Urothelium cell line (cell line): ENCODE measurements around the gene RAB13.

Source experiments
- DNase-seq: peaks from one replicate; pipeline ENCODE4 v3.0.0; 2011; ENCODE audit warnings: low spot score, mixed read lengths
- FAIRE-seq: peaks from 2 replicates; lab custom pipeline; 2011; peaks lifted over from hg19 to GRCh38; lab: Jason Lieb, UNC

Gene RAB13

GRCh38 chr1:153978274-153978909, 7.7 kb downstream of the RAB13 start:
- FAIRE-seq (no peak), DNase-seq (no peak)

- peak; percentile 89 for DNase-seq
- no peak for FAIRE-seq
Measured at GRCh38 chr1:153977250-153978240, 8.6 kb downstream of the RAB13 start, which contains the start of gene JTB. TSS of gene JTB (minus strand) at chr1:153977674. CDS start at chr1:153977252, 422 bp downstream.

- FAIRE-seq: no peak
- no peak for DNase-seq
Measured at GRCh38 chr1:153976819-153977249, 9.3 kb downstream of the RAB13 start.

DNA sequence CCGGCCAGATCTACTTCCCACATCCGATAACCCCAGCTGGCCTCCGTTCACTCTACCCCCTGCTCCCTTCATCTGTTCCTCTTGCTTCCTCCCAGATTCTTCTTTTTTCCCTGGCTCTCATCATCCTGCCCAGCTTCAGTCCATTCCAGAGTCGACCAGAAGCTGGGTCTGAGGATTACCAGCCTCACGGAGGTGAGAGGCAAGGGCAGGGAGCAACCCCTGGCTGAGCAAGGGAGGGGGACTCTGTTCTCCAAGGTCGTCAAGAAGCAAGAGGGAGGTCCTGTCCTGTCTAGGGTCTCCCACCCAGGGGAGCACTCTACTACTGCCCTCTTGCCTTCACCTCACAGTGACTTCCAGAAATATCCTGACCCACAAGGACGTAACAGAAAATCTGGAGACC, 12.6 kb downstream of the RAB13 start:
- DNase-seq (no peak), FAIRE-seq (no peak)

GRCh38 chr1:153973071-153973470, 13.1 kb downstream of the RAB13 start:
- FAIRE-seq (no peak), DNase-seq (no peak)

DNA sequence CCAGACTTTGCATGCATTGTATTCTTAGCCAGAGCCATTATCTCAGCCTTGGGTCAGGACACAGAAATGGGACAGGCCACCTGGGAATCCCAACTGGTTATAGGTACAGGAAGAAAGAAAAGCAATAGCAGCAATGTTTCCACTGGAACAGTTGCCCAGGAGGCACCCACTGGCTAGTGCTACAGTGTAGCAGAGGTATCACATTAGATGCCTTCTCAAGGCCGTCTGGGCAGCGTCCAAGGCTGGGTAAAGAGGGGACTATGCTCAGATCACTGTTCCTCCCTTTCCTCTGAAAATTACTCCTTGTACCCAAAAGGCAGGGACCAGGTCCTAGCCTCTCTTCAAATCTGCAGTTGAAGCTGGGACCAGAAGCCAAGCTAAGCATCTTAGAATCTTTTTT, 15.8 kb downstream of the RAB13 start:
- FAIRE-seq (no peak), DNase-seq (no peak)

DNA sequence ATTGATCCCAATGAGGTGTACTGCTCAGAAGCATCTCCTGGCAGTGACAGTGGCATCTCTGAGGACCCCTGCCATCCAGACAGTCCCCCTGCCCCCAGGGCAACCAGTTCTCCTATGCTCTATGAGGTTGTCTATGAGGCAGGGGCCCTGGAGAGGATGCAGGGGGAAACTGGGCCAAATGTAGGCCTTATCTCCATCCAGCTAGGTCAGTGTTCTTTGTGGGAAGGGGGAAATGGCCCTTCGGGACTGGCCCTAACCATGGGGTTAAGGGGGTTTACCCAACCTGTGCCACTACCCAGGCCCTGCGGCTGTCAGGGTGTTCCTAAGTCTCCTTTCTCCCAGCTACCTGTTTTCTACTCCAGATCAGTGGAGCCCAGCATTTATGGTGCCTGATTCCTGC, 17.2 kb downstream of the RAB13 start:
- FAIRE-seq (no peak), DNase-seq (no peak)

DNA sequence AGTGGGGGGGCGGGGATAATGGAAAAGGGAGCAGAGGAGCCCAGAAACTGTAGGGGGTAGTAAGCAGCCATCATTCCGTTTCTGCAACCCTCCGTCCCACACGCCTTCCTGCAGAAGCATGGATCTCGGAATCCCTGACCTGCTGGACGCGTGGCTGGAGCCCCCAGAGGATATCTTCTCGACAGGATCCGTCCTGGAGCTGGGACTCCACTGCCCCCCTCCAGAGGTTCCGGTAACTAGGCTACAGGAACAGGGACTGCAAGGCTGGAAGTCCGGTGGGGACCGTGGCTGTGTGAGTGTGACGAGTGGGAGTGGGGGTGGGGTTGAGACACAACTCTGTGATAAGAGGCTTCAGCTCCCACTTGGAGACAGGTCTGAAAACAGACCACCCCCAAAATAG, 17.7 kb downstream of the RAB13 start:
- DNase-seq: no peak
- FAIRE-seq: no peak

- no peak for FAIRE-seq
- DNase-seq: no peak
Measured at GRCh38 chr1:153968000-153968363, 18.2 kb downstream of the RAB13 start.

GRCh38 chr1:153967107-153967999, 18.8 kb downstream of the RAB13 start, which contains the start of gene CREB3L4:
TSS of gene CREB3L4 (plus strand) at chr1:153967902. CDS start at chr1:153968526, 624 bp downstream.
- FAIRE-seq (no peak), DNase-seq (peak; percentile 92)

DNA sequence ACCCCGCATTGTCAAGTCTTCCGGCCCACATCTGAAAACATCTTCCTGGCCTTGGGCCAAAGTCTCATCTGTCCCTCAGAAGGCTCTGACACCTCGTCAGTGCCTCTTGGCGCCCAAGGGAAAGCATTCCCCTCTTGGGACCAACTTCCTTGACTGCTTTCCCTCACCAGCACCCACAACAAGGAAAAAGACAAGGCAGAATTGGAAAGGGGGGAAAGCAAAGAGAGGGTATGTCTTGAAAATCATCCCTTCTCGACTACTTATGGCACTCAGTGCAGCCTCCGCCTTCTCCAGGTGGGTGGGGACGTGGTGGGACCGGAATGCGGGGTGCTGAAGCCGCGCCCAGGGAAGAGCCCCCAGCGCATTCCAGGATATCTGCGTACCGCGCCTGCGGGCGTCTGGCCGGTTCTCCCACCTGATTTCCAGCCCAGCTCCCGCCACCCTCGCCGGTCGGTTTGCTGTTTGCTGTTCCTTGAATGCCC, 22.2 kb downstream of the RAB13 start:
- FAIRE-seq: no peak

DNA sequence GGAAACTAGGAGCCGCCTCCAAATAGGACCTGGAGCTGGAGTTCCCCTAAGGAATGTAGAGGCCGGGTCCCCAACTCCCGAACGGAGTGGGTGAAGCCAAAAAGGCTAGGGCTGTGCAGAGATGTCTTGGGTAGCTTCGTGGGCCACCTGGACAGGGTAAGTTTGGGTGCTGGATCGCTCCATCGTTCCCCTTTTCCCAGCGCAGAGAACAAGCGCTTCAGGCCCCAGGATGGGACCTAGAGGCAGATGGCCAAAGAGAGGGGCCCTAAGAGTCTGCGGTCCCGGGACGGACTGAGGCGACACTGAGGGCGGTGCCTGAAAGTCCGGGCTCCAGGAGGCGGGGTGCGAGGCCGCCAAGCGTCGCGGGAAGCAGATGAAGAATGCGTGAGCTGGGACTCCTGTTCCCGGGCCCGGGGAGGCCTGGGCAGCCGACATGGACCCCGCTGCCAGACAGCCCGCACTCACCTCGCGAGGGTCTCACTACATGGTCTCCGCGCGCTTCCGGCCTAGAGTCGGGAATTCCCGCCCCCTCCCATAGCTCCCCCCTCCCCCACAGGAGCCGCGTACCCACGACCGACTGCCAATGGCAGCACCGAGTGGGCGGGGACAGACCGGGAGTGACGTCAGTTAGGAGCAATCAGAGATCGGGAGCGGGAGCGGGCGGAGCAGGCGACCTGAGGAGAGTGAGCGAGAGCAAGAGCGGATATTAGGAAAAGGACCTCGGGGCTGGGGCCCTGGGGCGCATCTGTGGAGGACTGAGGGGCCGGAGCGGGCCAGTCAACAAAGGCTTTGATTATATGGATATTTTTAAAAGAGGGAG, 22.9 kb downstream of the RAB13 start, which contains the start of gene SLC39A1:
Gene SLC39A1 (minus strand): TSS at position 508 of the 820 bp plus-strand sequence. CDS start 822 bp downstream, outside the sequence.
- peak; percentile 96 for DNase-seq
- FAIRE-seq: peak; percentile 82

More for the DNA sequence above, 22.2 kb downstream of the RAB13 start:
- peak; percentile 55 for DNase-seq

GRCh38 chr1:153962088-153963029, 23.8 kb downstream of the RAB13 start:
- DNase-seq: peak; percentile 22
- no peak for FAIRE-seq

- DNase-seq (no peak), FAIRE-seq (no peak)
Measured at GRCh38 chr1:153961421-153961820, 24.7 kb downstream of the RAB13 start.

DNA sequence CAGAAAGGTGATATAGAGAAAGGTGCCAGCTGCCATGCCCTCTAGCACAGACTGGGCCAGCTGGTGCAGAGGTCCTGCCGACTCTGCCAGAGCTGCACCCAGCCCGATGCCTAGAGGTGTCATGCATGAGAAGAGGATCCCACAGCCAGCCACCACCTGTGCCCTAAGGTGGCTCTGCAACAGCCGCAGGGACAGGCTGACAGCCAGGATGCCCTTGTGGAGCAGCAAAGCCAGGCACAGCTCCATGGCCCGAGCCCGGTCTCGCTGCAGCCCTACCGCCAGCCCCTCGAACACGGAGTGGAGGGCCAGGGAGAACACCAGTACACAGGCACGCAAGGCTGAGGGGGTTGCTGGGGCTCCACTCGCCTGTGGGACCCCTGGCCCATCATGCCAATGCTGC, 25.9 kb downstream of the RAB13 start:
- no peak for FAIRE-seq
- no peak for DNase-seq

DNA sequence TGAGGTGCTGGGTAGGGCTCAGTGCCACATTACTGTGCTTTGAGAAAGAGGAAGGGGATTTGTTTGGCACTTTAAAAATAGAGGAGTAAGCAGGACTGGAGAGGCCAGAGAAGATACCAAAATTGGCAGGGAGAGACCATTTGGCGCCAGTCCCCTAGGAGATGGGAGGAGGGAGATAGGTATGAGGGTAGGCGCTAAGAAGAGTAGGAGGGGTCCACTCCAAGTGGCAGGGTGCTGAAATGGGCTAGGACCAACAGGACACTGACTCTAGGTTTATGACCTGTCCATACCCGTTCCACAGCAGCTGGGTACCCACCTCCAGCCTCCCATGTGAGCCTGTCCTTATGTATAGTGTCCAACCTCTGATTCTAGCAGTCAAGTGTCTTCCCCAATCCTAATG, 26.7 kb downstream of the RAB13 start:
- no peak for FAIRE-seq
- no peak for DNase-seq

GRCh38 chr1:153958961-153959260, 27.2 kb downstream of the RAB13 start:
- DNase-seq: no peak
- FAIRE-seq: no peak

GRCh38 chr1:153958111-153958960, 27.8 kb downstream of the RAB13 start, which contains the start of gene CRTC2:
TSS of gene CRTC2 (minus strand) at chr1:153958612. CDS start at chr1:153958497, 115 bp downstream.
- peak; percentile 96 for DNase-seq
- FAIRE-seq: peak; percentile 77
